Testis (tissue), 3 donors: ENCODE results near the gene CRHR2. TPM values are rescaled to one million over a fixed set of nuclear protein-coding genes. Genes with fewer than 3 reads are reported as not detected.
"Not testable (repeated sequence)": the region's sequence is repeated elsewhere in the genome, so short reads cannot be mapped to it uniquely, and the experiment has no call there.

Source experiments
- DNase-seq: peaks from one replicate; pipeline ENCODE4 v3.0.0-alpha.2; 2019
- H3K27ac ChIP-seq, 2 donors: fragments of 200-600 bp; sonication (generic); one replicate each; pipeline ENCODE4 v1.5.1; 2019
- H3K27me3 ChIP-seq: fragments of 200-600 bp; sonication (generic); one replicate; pipeline ENCODE4 v1.5.1; 2019
- H3K36me3 ChIP-seq: fragments of 200-600 bp; sonication (generic); one replicate; pipeline ENCODE4 v1.5.1; 2017; ENCODE audit warnings: low read depth; ENCODE audit errors: missing control alignments
- H3K4me1 ChIP-seq: fragments of 200-600 bp; sonication (generic); one replicate; pipeline ENCODE4 v1.5.1; 2019
- H3K4me3 ChIP-seq, 2 donors: fragments of 200-600 bp; sonication (generic); one replicate each; pipeline ENCODE4 v1.5.1; 2017 to 2019
- H3K9me3 ChIP-seq: fragments of 200-600 bp; sonication (generic); one replicate; pipeline ENCODE4 v1.5.1; 2017
- CTCF ChIP-seq, 3 experiments: fragments of 450-650 bp in 2 of 3; fragments of 200-600 bp in 1 of 3; sonication (generic) in 1 of 3; IDR thresholded peaks; one replicate each; pipeline ENCODE4 v1.5.1; 2016 to 2019; ENCODE audit warnings: antibody characterized with exemption in 3 of 3, mild to moderate bottlenecking in 2 of 3, moderate library complexity in 1 of 3
- POLR2A ChIP-seq: fragments of 450-650 bp; IDR thresholded peaks from one replicate; pipeline ENCODE4 v1.6.1; 2017; ENCODE audit warnings: antibody characterized with exemption, mild to moderate bottlenecking, moderate library complexity
- WGBS, 2 donors: methylation state at CpG; one replicate each; pipeline ENCODE4 v1.1.5; 2018; 5-methylcytosine and 5-hydroxymethylcytosine counted together
- intact Hi-C: fragments of 100-400 bp; cut with DNase I; formaldehyde crosslinking; loops from one replicate; pipeline ENCODE4 v1.15.1; 2023; ENCODE audit warnings: low total_unique reads
- polyA plus RNA-seq: library from polyadenylated mRNA; stranded (reverse); fragments of 350-450 nt; fragmentation: Illumina TruSeq; extraction: RNeasy Lipid Tissue Mini Kit (QIAGEN cat#74804); gene quantifications from one replicate; pipeline ENCODE4 v1.2.3, GENCODE V29; 2014; ENCODE audit warnings: low read depth, low replicate concordance; ENCODE audit not compliant: insufficient read depth
- total RNA-seq, 2 donors: library from RNA; depleted of rRNA; stranded (reverse); fragments of >200 nt; gene quantifications; one replicate each; pipeline ENCODE4 v1.2.3, GENCODE V29; 2016

The CRHR2 gene
- total and polyA plus RNA-seq, 3 donors from 2014 or later: 0.50 to 1.3 (median 1.2) TPM

GRCh38 chr7:30645661-30646060, 36.6 kb downstream of the CRHR2 start:
- DNase-seq: no peak
- no peaks in the 10 kb centered on the region for H3K9me3 ChIP-seq
- TF ChIP-seq CTCF (IDR thresholded peaks at IDR 0.05): no peak
- no peak for TF ChIP-seq POLR2A
- no peaks in the 10 kb centered on the region for H3K4me1 ChIP-seq
- intact Hi-C loops: no loop called here
- WGBS, 2 donors: 86 to 94% methylated on average over 3 of the region's 3 CpGs
- H3K27me3 ChIP-seq: no peaks in the 10 kb centered on the region
- no peak overlapping the region for H3K27ac ChIP-seq
- no peak overlapping the region for H3K4me3 ChIP-seq
- H3K36me3 ChIP-seq: no peaks in the 10 kb centered on the region

- no peak for TF ChIP-seq POLR2A
- no peak for TF ChIP-seq CTCF (IDR thresholded peaks at IDR 0.05)
- WGBS, 2 donors: 86 to 92% methylated on average over 4 of the region's 4 CpGs
- DNase-seq: no peak
These were observed 37.8 kb downstream of the CRHR2 start for GRCh38 chr7:30644286-30644955.

GRCh38 chr7:30642789-30643188, 39.5 kb downstream of the CRHR2 start:
- no peaks in the 10 kb centered on the region for H3K4me1 ChIP-seq

More at GRCh38 chr7:30644286-30644955, 37.8 kb downstream of the CRHR2 start:
- Histone ChIP-seq H3K4me3 (no peak overlapping the region), H3K27me3 (no peaks in the 10 kb centered on the region), H3K9me3 (no peaks in the 10 kb centered on the region), H3K4me1 (no peaks in the 10 kb centered on the region), H3K27ac (no peak overlapping the region), H3K36me3 (no peaks in the 10 kb centered on the region)
- intact Hi-C loops: no loop called here

GRCh38 chr7:30642322-30642721, 39.9 kb downstream of the CRHR2 start:
- H3K27ac ChIP-seq, DNase-seq, H3K9me3 ChIP-seq, H3K36me3 ChIP-seq, H3K4me1 ChIP-seq, intact Hi-C loops, H3K4me3 ChIP-seq, H3K27me3 ChIP-seq: not testable (repeated sequence)
- 83% methylated on average over 20 of the region's 29 CpGs; no CpG with 5 or more reads in 1 of the 2 donors for WGBS, 2 donors

More at GRCh38 chr7:30642789-30643188, 39.5 kb downstream of the CRHR2 start:
- TF ChIP-seq POLR2A (no peak), CTCF (IDR thresholded peaks at IDR 0.05) (no peak)
- Histone ChIP-seq H3K36me3 (no peaks in the 10 kb centered on the region), H3K4me3 (no peak overlapping the region), H3K9me3 (no peaks in the 10 kb centered on the region), H3K27ac (no peak overlapping the region), H3K27me3 (no peaks in the 10 kb centered on the region)
- intact Hi-C loops: no loop called here
- DNase-seq: no peak
- WGBS, 2 donors: 72 to 82% methylated on average over 4 of the region's 4 CpGs

GRCh38 chr7:30635798-30636197, 46.5 kb downstream of the CRHR2 start:
- no peak for TF ChIP-seq CTCF (IDR thresholded peaks at IDR 0.05)
- TF ChIP-seq POLR2A: no peak
- no peaks in the 10 kb centered on the region for H3K9me3 ChIP-seq
- intact Hi-C loops: no loop called here
- no peak for DNase-seq
- H3K4me1 ChIP-seq: no peaks in the 10 kb centered on the region
- no peaks in the 10 kb centered on the region for H3K36me3 ChIP-seq
- no peak overlapping the region for H3K4me3 ChIP-seq
- H3K27me3 ChIP-seq: no peaks in the 10 kb centered on the region
- 94 to 97% methylated on average over 6 of the region's 6 CpGs for WGBS, 2 donors
- H3K27ac ChIP-seq: no peak overlapping the region
